K562 (cell line): Measurements from ENCODE around the gene HEPACAM. TPM values are rescaled to one million over a fixed set of nuclear protein-coding genes. Genes with fewer than 3 reads are reported as not detected.
A peak's percentile ranks its signal among the peaks of the same experiment; 100 is the strongest.

Experiments used
- ATAC-seq: fragments of 200-7000 bp; cut with Tn5 transposase; 3 replicates; pipeline ENCODE4 v1.9.1; 2020; ENCODE audit warnings: moderate library complexity
- BruUV-seq: library from RNA; stranded (reverse); fragments of 400-500 nt; replicated peaks from 2 replicates; lab custom pipeline; 2021; lab: Mats Ljungman, UMichigan
- CTCF ChIA-PET: fragments of 300-600 bp; formaldehyde crosslinking; extraction: SDS; loops from one replicate; lab custom pipeline; 2021; ENCODE audit warnings: low intra/inter-chr PET ratio; lab: Yijun Ruan, JAX
- POLR2A ChIA-PET: fragments of 300-600, 350-650 bp; sonication (Branson Sonifier 250); formaldehyde crosslinking; extraction: SDS; loops from one replicate; lab custom pipeline; 2021; ENCODE audit warnings: antibody characterized with exemption, inconsistent platforms; lab: Yijun Ruan, JAX
- DNase-seq, 4 experiments: peaks; one replicate each; pipeline versions ENCODE4 v3.0.0 to v3.0.0-alpha.2; 2011 to 2018; ENCODE audit warnings: low spot score in 3 of 4, mixed read lengths in 3 of 4; ENCODE audit errors: extremely low read depth in 1 of 4
- FAIRE-seq: peaks from 2 replicates; lab custom pipeline; 2011; peaks lifted over from hg19 to GRCh38; lab: Jason Lieb, UNC
- H2AFZ ChIP-seq: 2 replicates; pipeline ENCODE4 v1.6.0; 2011; ENCODE audit warnings: low read depth, low read length, control low read depth, inconsistent platforms
- H3K27ac ChIP-seq: fragments of 200-600 bp; 3 replicates; pipeline ENCODE4 v1.8.0; 2011; ENCODE audit warnings: low read depth, mild to moderate bottlenecking, control low read depth, inconsistent platforms, low read length, moderate library complexity, mixed read lengths; ENCODE audit errors: extremely low read depth
- H3K27me3 ChIP-seq, 2 experiments: fragments of 300-600 bp in 1 of 2; 2 replicates in 1 of 2; 3 replicates in 1 of 2; pipeline versions ENCODE4 v1.6.0 to v1.8.0; 2011; ENCODE audit warnings: inconsistent platforms in 2 of 2, low read length in 2 of 2, mild to moderate bottlenecking in 1 of 2, mixed read lengths in 1 of 2, moderate library complexity in 1 of 2; ENCODE audit not compliant: control insufficient read depth in 2 of 2, insufficient read depth in 2 of 2
- H3K36me3 ChIP-seq: fragments of 300-600 bp; 3 replicates; pipeline ENCODE4 v1.8.0; 2011; ENCODE audit warnings: mild to moderate bottlenecking, low read length, inconsistent platforms; ENCODE audit not compliant: control insufficient read depth, insufficient read depth
- H3K4me1 ChIP-seq, 2 experiments: fragments of 200-600 bp in 1 of 2; replicated peaks in 1 of 2; 2 replicates in 1 of 2; 3 replicates in 1 of 2; pipeline versions ENCODE4 v1.5.1 to v1.8.0; 2011; ENCODE audit warnings: inconsistent platforms in 2 of 2, low read length in 2 of 2, mild to moderate bottlenecking in 1 of 2, mixed read lengths in 1 of 2, moderate library complexity in 1 of 2; ENCODE audit not compliant: control insufficient read depth in 2 of 2, insufficient read depth in 2 of 2
- H3K4me2 ChIP-seq: 2 replicates; pipeline ENCODE4 v1.6.1; 2011; ENCODE audit warnings: low read length, control low read depth, inconsistent platforms, mixed read lengths; ENCODE audit not compliant: insufficient read depth
- H3K4me3 ChIP-seq: fragments of 200-600 bp; sonication (generic), shearing (Covaris generic); 2 replicates; pipeline ENCODE4 v1.5.1; 2016; ENCODE audit warnings: control low read depth, inconsistent platforms
- H3K79me2 ChIP-seq: fragments of 200-600 bp; 3 replicates; pipeline ENCODE4 v1.8.0; 2011; ENCODE audit warnings: low read length, inconsistent platforms; ENCODE audit not compliant: control insufficient read depth, insufficient read depth
- H3K9ac ChIP-seq, 2 experiments: 2 replicates each; pipeline versions ENCODE4 v1.6.0 to v1.6.1; 2011; ENCODE audit warnings: low read depth in 2 of 2, low read length in 2 of 2, control low read depth in 1 of 2, inconsistent platforms in 1 of 2, mild to moderate bottlenecking in 1 of 2, mixed read lengths in 1 of 2; ENCODE audit not compliant: insufficient read depth in 1 of 2
- H3K9me1 ChIP-seq: one replicate; pipeline ENCODE4 v1.6.0; 2011; ENCODE audit warnings: inconsistent platforms, mild to moderate bottlenecking, low read length, moderate library complexity; ENCODE audit not compliant: control insufficient read depth, insufficient read depth
- H3K9me3 ChIP-seq: replicated peaks from 2 replicates; pipeline ENCODE4 v1.5.1; 2011; ENCODE audit warnings: low read depth, low read length, inconsistent platforms; ENCODE audit not compliant: control insufficient read depth, insufficient read depth
- H4K20me1 ChIP-seq: replicated peaks from 2 replicates; pipeline ENCODE4 v1.6.1; 2011; ENCODE audit warnings: low read length, inconsistent platforms, mixed read lengths; ENCODE audit not compliant: control insufficient read depth, insufficient read depth
- L3MBTL2 ChIP-seq: fragments of 450-650 bp; IDR thresholded peaks from 2 replicates; pipeline ENCODE4 v1.6.1; 2016; ENCODE audit warnings: mild to moderate bottlenecking, moderate library complexity
- WGBS: fragments of 100-300 bp; shearing (Covaris generic); methylation state at CpG from one replicate; pipeline ENCODE4 v1.1.6; 2016; ENCODE audit warnings: low coverage, mixed read lengths; ENCODE audit not compliant: insufficient coverage; ENCODE audit errors: missing lambda C conversion rate; 5-methylcytosine and 5-hydroxymethylcytosine counted together
- in situ Hi-C: fragments of 300-500 bp; cut with MboI; formaldehyde crosslinking; loops from 4 replicates; pipeline ENCODE4 v1.15.0; 2018; ENCODE audit warnings: inconsistent platforms, mixed read lengths
- intact Hi-C: fragments of 100-400 bp; cut with micrococcal nuclease; formaldehyde crosslinking; loops from 2 replicates; pipeline ENCODE4 v1.14.2; 2022
- polyA plus RNA-seq, 8 experiments: library from polyadenylated mRNA; depleted of rRNA in 4 of 8; stranded (reverse) in 5 of 8; unstranded in 3 of 8; fragments of >200 nt; fragmentation: Nextera tagmentation in 2 of 8; fragmentation: Illumina TruSeq in 1 of 8; extraction: Ambion mirVana in 2 of 8; extraction: Trizol in 1 of 8; gene quantifications; 2 replicates each; pipeline versions ENCODE4 v1.2.1 to v1.2.3, GENCODE V29; 2011 to 2014; ENCODE audit warnings: inconsistent platforms in 1 of 8, missing spikeins in 1 of 8
- total RNA-seq, 7 experiments: library from RNA; depleted of rRNA in 6 of 7; stranded (reverse); fragments of >200 nt in 6 of 7; fragmentation: Illumina TruSeq in 2 of 7; extraction: Trizol in 2 of 7; gene quantifications; 2 replicates each; pipeline versions ENCODE4 v1.2.1 to v1.2.3, GENCODE V29; 2011 to 2021; ENCODE audit warnings: low replicate concordance in 1 of 7
- TF ChIP-seq, protein P1 (sequence below), 3 experiments: IDR thresholded peaks in 2 of 3; conservative IDR thresholded peaks in 1 of 3; 2 replicates each; pipeline ENCODE4 v1.5.1; 2011 to 2012; ENCODE audit warnings: low read length in 3 of 3, mild to moderate bottlenecking in 3 of 3, control low read depth in 2 of 3, improper control_type of control experiment in 1 of 3, inconsistent platforms in 1 of 3, low read depth in 1 of 3, mixed read lengths in 1 of 3, moderate library complexity in 1 of 3; ENCODE audit not compliant: insufficient read depth in 2 of 3

HEPACAM gene
- total and polyA plus RNA-seq, 9 of the 15 experiments (the other 6 are each of a cell fraction or from before 2014, with no cell fraction given): not detected

DNA sequence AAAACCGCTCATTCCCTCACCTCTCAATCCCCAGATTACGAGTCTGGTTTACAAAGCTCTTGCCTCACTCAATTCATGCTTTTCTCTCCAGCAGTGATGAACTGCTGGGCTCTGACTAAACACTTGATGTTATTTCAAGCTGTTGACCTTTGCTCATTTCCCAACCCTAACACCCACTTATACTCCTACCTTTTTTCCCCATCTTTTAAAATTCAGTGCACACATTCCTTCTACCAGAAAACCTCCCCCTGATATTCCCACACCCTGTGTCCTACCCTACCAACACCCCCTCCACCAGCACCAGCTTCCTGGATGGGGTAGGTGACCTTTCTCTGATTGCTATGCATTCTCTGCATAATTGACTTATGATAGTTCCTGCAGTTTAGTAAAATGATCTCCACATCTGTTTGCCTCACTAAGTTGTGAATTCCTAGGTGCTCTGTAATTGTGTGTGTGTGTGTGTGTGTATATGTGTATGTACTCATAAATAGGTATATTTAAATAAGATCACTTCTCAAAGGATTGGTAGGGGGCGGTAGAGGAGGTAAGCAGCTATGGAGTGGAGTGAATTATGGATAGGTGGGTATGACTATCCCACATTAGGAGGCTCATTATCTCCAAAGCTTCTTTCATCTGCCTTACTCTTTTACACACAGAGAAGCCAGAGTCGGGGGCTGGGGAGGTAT is 842 bp downstream of the HEPACAM start:
- intact Hi-C loops: no loop called here
- POLR2A ChIA-PET: interaction anchor here (0.6 kb wide), 1 partner anchor 177 kb away, joined by 3 read pairs; the partner anchor contains the start of gene TMEM218
- no peak for DNase-seq
- no peak overlapping the region for H3K27ac ChIP-seq
- ATAC-seq: 0 out of 3 replicates have a peak, but pooled peaks have one; percentile 41
- FAIRE-seq: no peak
- H3K36me3 ChIP-seq: no peaks in the 10 kb centered on the region
- H3K9me1 ChIP-seq: no peaks in the 10 kb centered on the region
- H3K9ac ChIP-seq: no peak overlapping the region
- TF ChIP-seq, protein P1, sequence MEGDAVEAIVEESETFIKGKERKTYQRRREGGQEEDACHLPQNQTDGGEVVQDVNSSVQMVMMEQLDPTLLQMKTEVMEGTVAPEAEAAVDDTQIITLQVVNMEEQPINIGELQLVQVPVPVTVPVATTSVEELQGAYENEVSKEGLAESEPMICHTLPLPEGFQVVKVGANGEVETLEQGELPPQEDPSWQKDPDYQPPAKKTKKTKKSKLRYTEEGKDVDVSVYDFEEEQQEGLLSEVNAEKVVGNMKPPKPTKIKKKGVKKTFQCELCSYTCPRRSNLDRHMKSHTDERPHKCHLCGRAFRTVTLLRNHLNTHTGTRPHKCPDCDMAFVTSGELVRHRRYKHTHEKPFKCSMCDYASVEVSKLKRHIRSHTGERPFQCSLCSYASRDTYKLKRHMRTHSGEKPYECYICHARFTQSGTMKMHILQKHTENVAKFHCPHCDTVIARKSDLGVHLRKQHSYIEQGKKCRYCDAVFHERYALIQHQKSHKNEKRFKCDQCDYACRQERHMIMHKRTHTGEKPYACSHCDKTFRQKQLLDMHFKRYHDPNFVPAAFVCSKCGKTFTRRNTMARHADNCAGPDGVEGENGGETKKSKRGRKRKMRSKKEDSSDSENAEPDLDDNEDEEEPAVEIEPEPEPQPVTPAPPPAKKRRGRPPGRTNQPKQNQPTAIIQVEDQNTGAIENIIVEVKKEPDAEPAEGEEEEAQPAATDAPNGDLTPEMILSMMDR (IDR thresholded peaks at IDR 0.05 in 2 of 3, conservative IDR thresholded peaks at IDR 0.05 in 1 of 3; ENCODE audit: insufficient read depth in 2 of 3, low read depth in 1 of 3, low read length in 3 of 3): peak in 2 of 3 experiments; percentile 17 to 25; a peak in 2 of 6 replicates
- TF ChIP-seq L3MBTL2: no peak
- TF ChIP-seq, all 486 proteins: peak for 1
- in situ Hi-C loops: no loop called here
- no peak overlapping the region for H2AFZ ChIP-seq
- no peak overlapping the region for H3K4me2 ChIP-seq
- H3K27me3 ChIP-seq: peaks cover 20 to 30% of the 10 kb centered on the region in 2 experiments; a peak in 4 of 5 replicates
- CTCF ChIA-PET: no interaction called here
- no peaks in the 10 kb centered on the region for H4K20me1 ChIP-seq
- H3K79me2 ChIP-seq: no peaks in the 10 kb centered on the region
- no peaks in the 10 kb centered on the region for H3K4me1 ChIP-seq
- H3K9me3 ChIP-seq: no peaks in the 10 kb centered on the region
- no TSS peak for BruUV-seq
- WGBS: 0% methylated on average over 4 of the region's 4 CpGs
- H3K4me3 ChIP-seq: no peak overlapping the region
